Muscle layer of colon (tissue), 2 donors: ENCODE data around the gene USP37.

Source experiments
- H3K27ac ChIP-seq: one replicate; pipeline ENCODE4 v1.7.0; 2013; ENCODE audit warnings: low read depth, mild to moderate bottlenecking, low read length, moderate library complexity
- H3K27me3 ChIP-seq, 2 donors: one replicate each; pipeline ENCODE4 v1.7.0; 2013; ENCODE audit warnings: low read length in 2 of 2, mild to moderate bottlenecking in 2 of 2; ENCODE audit not compliant: insufficient read depth in 2 of 2, control insufficient read depth in 1 of 2
- H3K36me3 ChIP-seq: one replicate; pipeline ENCODE4 v1.7.0; 2013; ENCODE audit warnings: mild to moderate bottlenecking, low read length; ENCODE audit not compliant: insufficient read depth
- H3K4me1 ChIP-seq: one replicate; pipeline ENCODE4 v1.7.0; 2013; ENCODE audit warnings: mild to moderate bottlenecking, low read length; ENCODE audit not compliant: insufficient read depth
- H3K4me3 ChIP-seq, 2 donors: one replicate each; pipeline ENCODE4 v1.7.0; 2013; ENCODE audit warnings: low read length in 2 of 2, low read depth in 1 of 2, mild to moderate bottlenecking in 1 of 2, moderate library complexity in 1 of 2
- H3K9ac ChIP-seq: one replicate; pipeline ENCODE4 v1.7.0; 2013; ENCODE audit warnings: low read length
- H3K9me3 ChIP-seq: one replicate; pipeline ENCODE4 v1.7.0; 2013; ENCODE audit warnings: mild to moderate bottlenecking, low read length
- donor health status: abdominal sarcoma.
- donor health status: Adenocarcinoma of cecum.

USP37 gene

DNA sequence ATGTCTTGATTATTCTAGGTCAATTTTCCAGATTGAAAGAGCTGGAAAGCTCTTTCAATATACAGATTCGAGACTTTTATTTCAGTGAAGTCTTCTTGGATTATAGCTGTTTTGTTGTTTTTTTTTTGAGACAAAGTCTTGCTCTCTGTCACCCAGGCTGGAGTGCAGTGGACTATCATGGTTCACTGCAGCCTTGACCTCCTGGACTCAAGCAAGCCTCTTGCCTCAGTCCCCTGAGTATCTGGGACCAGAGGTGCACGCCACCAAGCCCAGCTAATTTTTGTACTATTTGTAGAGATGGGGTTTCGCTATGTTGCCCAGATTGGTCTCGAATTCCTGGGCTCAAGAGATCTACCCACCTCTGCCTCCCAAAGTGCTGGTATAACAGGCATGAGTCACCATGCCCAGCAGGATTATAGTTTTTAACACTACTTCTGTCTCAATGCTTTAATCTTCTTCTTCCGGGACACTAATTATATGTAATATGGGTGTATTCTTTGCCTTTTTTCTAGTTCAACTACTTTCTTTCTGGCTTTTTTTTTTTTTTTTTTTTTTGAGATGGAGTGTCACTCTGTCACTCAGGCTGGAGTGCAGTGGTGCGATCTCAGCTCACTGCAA, 62.3 kb downstream of the USP37 start:
- no peak overlapping the region for H3K27ac ChIP-seq
- no peaks in the 10 kb centered on the region for H3K27me3 ChIP-seq
- H3K9ac ChIP-seq, result no peak overlapping the region
- peaks cover 6% of the 10 kb centered on the region for H3K36me3 ChIP-seq
- H3K4me3 ChIP-seq, result no peak overlapping the region
- H3K9me3 ChIP-seq, result no peaks in the 10 kb centered on the region
- no peaks in the 10 kb centered on the region for H3K4me1 ChIP-seq

DNA sequence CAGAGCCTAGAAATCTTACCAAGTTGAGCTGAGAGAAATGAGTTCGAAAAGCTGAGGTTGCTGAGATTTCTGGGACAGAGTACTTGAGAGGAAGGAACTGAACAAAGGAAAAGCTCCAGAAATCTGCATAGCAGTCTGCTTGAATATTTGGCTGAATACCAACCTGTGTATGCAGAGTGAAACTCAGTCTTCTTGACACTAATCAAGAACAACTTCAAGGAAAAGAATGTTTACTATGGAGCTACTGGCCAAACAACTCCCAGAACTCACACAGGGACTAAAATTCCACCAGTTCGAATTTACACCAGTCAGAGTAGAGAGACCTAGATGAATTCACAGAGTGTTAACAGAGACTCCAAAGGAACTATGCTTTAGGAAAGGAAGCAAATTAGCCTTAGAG, 66.5 kb downstream of the USP37 start:
- Histone ChIP-seq H3K4me3 (no peak overlapping the region), H3K4me1 (no peaks in the 10 kb centered on the region), H3K27me3 (no peaks in the 10 kb centered on the region), H3K27ac (no peak overlapping the region), H3K9ac (no peak overlapping the region), H3K9me3 (no peaks in the 10 kb centered on the region), H3K36me3 (peaks cover 10% of the 10 kb centered on the region)

- H3K9me3 ChIP-seq, result no peaks in the 10 kb centered on the region
- H3K36me3 ChIP-seq, result peaks cover 8% of the 10 kb centered on the region
- no peak overlapping the region for H3K4me3 ChIP-seq
- H3K4me1 ChIP-seq, result no peaks in the 10 kb centered on the region
- no peak overlapping the region for H3K27ac ChIP-seq
- H3K9ac ChIP-seq, result no peak overlapping the region
- H3K27me3 ChIP-seq, result no peaks in the 10 kb centered on the region
Observed at GRCh38 chr2:218500501-218501060, 67.6 kb downstream of the USP37 start.

GRCh38 chr2:218485986-218486667, 82.0 kb downstream of the USP37 start:
- no peaks in the 10 kb centered on the region for H3K9me3 ChIP-seq
- peaks cover 17% of the 10 kb centered on the region for H3K36me3 ChIP-seq
- H3K27ac ChIP-seq, result no peak overlapping the region
- no peak overlapping the region for H3K4me3 ChIP-seq
- H3K27me3 ChIP-seq, result no peaks in the 10 kb centered on the region
- H3K4me1 ChIP-seq, result no peaks in the 10 kb centered on the region
- no peak overlapping the region for H3K9ac ChIP-seq

- H3K9ac ChIP-seq, result no peak overlapping the region
- peaks cover 11% of the 10 kb centered on the region for H3K36me3 ChIP-seq
- H3K9me3 ChIP-seq, result no peaks in the 10 kb centered on the region
- no peaks in the 10 kb centered on the region for H3K27me3 ChIP-seq
- no peak overlapping the region for H3K27ac ChIP-seq
- no peaks in the 10 kb centered on the region for H3K4me1 ChIP-seq
- H3K4me3 ChIP-seq, result no peak overlapping the region
Observed at GRCh38 chr2:218482651-218483050, 85.5 kb downstream of the USP37 start.

DNA sequence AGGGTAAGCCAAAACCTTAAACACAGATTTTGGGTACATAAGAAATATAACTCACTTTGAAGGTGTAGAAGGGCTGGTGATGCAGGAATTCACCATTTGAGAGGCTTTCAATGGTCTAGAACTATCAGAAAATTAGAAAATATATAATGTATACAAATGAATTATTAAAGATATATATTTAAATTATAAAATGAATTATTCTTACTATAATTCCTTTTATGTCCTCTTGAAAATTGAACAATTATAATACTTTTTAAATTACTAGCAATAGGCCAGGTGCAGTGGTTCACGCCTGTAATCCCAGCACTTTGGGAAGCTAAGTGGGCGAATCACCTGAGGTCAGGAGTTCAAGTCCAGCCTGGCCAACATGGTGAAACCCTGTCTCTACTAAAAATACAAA, 88.6 kb downstream of the USP37 start:
- Histone ChIP-seq H3K36me3 (peaks cover 6% of the 10 kb centered on the region), H3K4me3 (no peak overlapping the region), H3K9me3 (no peaks in the 10 kb centered on the region), H3K27me3 (no peaks in the 10 kb centered on the region), H3K9ac (no peak overlapping the region), H3K27ac (no peak overlapping the region), H3K4me1 (no peaks in the 10 kb centered on the region)

DNA sequence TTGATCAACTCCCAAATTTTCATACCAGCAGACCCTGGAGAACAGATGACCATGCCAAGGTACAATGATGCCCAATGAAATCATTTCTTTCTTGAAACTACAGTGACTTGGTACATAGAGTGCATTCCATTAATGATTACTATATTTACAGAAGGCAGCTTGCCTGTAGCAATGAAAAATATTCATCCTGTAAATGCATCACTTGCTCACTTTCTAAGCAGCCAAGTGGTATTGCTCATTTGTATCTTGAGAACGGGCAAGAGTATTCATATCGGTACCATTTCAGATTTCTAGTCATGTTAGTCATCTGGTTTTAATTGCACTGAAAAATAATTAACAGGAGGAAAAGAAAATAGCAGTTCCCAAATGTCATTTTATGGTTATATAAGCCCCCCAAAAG, 89.6 kb downstream of the USP37 start:
- Histone ChIP-seq H3K36me3 (peaks cover 17% of the 10 kb centered on the region), H3K27me3 (no peaks in the 10 kb centered on the region), H3K9ac (no peak overlapping the region), H3K4me3 (no peak overlapping the region), H3K9me3 (no peaks in the 10 kb centered on the region), H3K4me1 (no peaks in the 10 kb centered on the region), H3K27ac (no peak overlapping the region)

GRCh38 chr2:218477247-218477646, 90.9 kb downstream of the USP37 start:
- Histone ChIP-seq H3K36me3 (peaks cover 25% of the 10 kb centered on the region), H3K4me3 (no peak overlapping the region), H3K9ac (no peak overlapping the region), H3K27ac (no peak overlapping the region), H3K27me3 (no peaks in the 10 kb centered on the region), H3K9me3 (no peaks in the 10 kb centered on the region), H3K4me1 (no peaks in the 10 kb centered on the region)

DNA sequence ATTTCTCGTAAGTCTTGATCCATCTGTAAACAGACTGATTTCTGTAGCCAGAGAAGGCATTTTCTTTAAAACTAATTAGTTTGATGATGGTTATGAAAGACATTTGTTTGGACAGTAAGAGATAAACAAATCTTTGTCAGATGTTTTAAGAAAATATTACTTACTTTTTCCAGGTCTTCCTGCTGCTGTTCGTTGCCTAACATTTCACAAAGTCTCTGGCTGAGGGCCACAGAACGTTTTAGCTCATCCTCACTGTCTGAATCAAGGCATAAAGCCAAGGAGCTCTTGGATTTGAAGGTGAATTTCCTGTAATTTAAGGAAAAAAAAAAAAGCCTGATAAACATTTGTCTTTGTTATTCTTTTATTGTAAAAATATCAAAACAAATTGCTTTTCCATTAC, 91.5 kb downstream of the USP37 start:
- Histone ChIP-seq H3K36me3 (peaks cover 21% of the 10 kb centered on the region), H3K9ac (no peak overlapping the region), H3K4me1 (no peaks in the 10 kb centered on the region), H3K27ac (peak overlapping the region; percentile 7), H3K4me3 (no peak overlapping the region), H3K9me3 (no peaks in the 10 kb centered on the region), H3K27me3 (no peaks in the 10 kb centered on the region)

- peaks cover 27% of the 10 kb centered on the region for H3K36me3 ChIP-seq
- no peaks in the 10 kb centered on the region for H3K9me3 ChIP-seq
- no peak overlapping the region for H3K4me3 ChIP-seq
Observed at GRCh38 chr2:218474527-218474926, 93.6 kb downstream of the USP37 start.

GRCh38 chr2:218472988-218473387, 95.2 kb downstream of the USP37 start:
- peaks cover 27% of the 10 kb centered on the region for H3K36me3 ChIP-seq
- no peak overlapping the region for H3K4me3 ChIP-seq
- H3K27ac ChIP-seq, result no peak overlapping the region

More at GRCh38 chr2:218474527-218474926, 93.6 kb downstream of the USP37 start:
- Histone ChIP-seq H3K27ac (no peak overlapping the region), H3K9ac (no peak overlapping the region), H3K4me1 (no peaks in the 10 kb centered on the region), H3K27me3 (no peaks in the 10 kb centered on the region)

DNA sequence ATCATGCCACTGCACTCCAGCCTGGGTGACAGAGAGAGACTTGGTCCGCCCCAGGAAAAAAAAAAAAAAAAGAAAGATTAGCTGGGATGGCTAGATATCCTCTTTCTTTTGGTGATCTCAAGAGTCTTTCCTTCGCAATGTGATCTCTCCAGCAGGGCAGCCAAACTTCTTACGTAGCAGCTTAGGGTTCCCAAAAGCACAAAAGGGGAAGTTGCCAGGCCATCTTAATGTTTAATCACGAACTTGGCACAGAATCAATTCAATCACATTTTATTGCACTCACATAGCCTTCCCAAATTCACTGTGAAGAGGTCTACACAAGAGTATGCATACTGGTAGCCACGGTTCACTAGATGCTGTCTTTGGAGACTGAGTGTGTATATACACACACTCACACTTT, 96.2 kb downstream of the USP37 start:
- Histone ChIP-seq H3K4me3 (no peak overlapping the region), H3K27ac (no peak overlapping the region), H3K36me3 (peaks cover 27% of the 10 kb centered on the region), H3K9me3 (no peaks in the 10 kb centered on the region), H3K4me1 (no peaks in the 10 kb centered on the region), H3K9ac (no peak overlapping the region), H3K27me3 (no peaks in the 10 kb centered on the region)

More at GRCh38 chr2:218472988-218473387, 95.2 kb downstream of the USP37 start:
- Histone ChIP-seq H3K9ac (no peak overlapping the region), H3K27me3 (no peaks in the 10 kb centered on the region), H3K9me3 (no peaks in the 10 kb centered on the region), H3K4me1 (no peaks in the 10 kb centered on the region)
